Muscle of leg (tissue), 11 donors: ENCODE measurements around the gene BTAF1. TPM values are rescaled to one million over a fixed set of nuclear protein-coding genes. Genes with fewer than 3 reads are reported as not detected.

ENCODE experiments used
- DNase-seq: peaks from one replicate; pipeline ENCODE4 v3.0.0; 2013
- H3K27ac ChIP-seq: one replicate; pipeline ENCODE4 v1.5.1; 2013; ENCODE audit warnings: mild to moderate bottlenecking, low read length, control low read depth
- H3K27me3 ChIP-seq: one replicate; pipeline ENCODE4 v1.6.1; 2013; ENCODE audit warnings: low read length; ENCODE audit not compliant: control insufficient read depth, insufficient read depth
- H3K36me3 ChIP-seq: one replicate; pipeline ENCODE4 v1.6.1; 2013; ENCODE audit warnings: low read length; ENCODE audit not compliant: control insufficient read depth, insufficient read depth
- H3K4me1 ChIP-seq: one replicate; pipeline ENCODE4 v1.6.1; 2013; ENCODE audit warnings: low read length; ENCODE audit not compliant: control insufficient read depth, insufficient read depth
- H3K4me3 ChIP-seq: one replicate; pipeline ENCODE4 v1.5.1; 2013; ENCODE audit warnings: low read length, control low read depth
- H3K9me3 ChIP-seq: replicated peaks from 2 replicates; pipeline ENCODE4 v1.6.1; 2013; ENCODE audit warnings: low read depth, low read length; ENCODE audit not compliant: control insufficient read depth
- WGBS: methylation state at CpG from one replicate; pipeline ENCODE4 v1.1.5; 2013; ENCODE audit warnings: missing lambda C conversion rate; ENCODE audit not compliant: insufficient coverage; 5-methylcytosine and 5-hydroxymethylcytosine counted together
- polyA plus RNA-seq, 8 donors: library from polyadenylated mRNA; unstranded; fragments of 120-200 nt; gene quantifications; one replicate each; pipeline versions ENCODE4 v1.2.1 to v1.2.3, GENCODE V29; 2013; ENCODE audit warnings: inconsistent platforms in 1 of 8, low replicate concordance in 1 of 8; ENCODE audit not compliant: insufficient read length in 8 of 8, insufficient read depth in 1 of 8
- total RNA-seq: library from RNA; stranded (reverse); fragments of 120-200 nt; gene quantifications from one replicate; pipeline ENCODE4 v1.2.4, GENCODE V29; 2013

BTAF1 gene
- total and polyA plus RNA-seq, 9 donors = 16.5 to 29.0 (median 22.6) TPM

DNA sequence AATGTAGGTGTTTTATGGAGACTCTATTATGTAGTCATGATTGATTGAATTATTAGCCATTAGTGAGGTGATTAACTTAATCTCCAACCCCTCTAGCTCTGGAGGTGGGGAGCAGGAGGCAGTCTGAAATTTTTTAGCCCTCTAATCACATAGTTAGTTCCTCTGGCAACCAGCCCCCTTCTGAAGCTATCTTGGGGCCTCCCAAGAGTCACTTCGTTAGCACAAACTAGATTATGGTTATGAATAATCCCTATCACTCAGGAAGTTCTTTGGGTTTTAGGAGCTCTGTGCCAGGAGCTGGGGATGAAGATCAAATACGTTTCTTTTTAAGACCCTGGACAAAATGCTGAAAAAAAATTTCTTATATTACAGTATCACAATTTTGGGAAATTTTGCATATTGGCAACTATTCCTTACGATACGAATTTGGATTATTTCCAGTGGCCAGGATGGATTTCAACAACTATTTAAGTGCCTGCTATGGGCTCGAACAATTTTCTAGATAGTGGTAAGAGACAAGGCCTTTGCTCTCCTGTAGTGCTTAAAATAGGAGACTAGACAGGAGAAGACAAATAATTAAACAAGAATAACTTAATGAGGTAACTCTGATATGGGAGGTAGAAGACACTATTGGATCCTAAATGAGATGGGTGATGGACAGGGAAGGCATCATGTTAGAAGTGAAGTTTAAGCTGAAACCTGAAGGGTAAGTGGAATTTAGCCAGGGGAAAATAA, 52.9 kb downstream of the BTAF1 start:
- Histone ChIP-seq H3K4me3 (no peak overlapping the region), H3K27me3 (no peaks in the 10 kb centered on the region), H3K27ac (no peak overlapping the region), H3K36me3 (peaks cover 4% of the 10 kb centered on the region), H3K9me3 (no peaks in the 10 kb centered on the region), H3K4me1 (no peaks in the 10 kb centered on the region)
- WGBS = 100% methylated on average over 1 of the region's 5 CpGs
- DNase-seq = no peak

GRCh38 chr10:91977491-91977890, 53.9 kb downstream of the BTAF1 start:
- Histone ChIP-seq H3K36me3 (peaks cover 9% of the 10 kb centered on the region), H3K4me3 (no peak overlapping the region), H3K27me3 (no peaks in the 10 kb centered on the region), H3K9me3 (no peaks in the 10 kb centered on the region), H3K27ac (no peak overlapping the region), H3K4me1 (no peaks in the 10 kb centered on the region)
- WGBS = no CpG with 5 or more reads among the region's 2 CpGs
- no peak for DNase-seq

DNA sequence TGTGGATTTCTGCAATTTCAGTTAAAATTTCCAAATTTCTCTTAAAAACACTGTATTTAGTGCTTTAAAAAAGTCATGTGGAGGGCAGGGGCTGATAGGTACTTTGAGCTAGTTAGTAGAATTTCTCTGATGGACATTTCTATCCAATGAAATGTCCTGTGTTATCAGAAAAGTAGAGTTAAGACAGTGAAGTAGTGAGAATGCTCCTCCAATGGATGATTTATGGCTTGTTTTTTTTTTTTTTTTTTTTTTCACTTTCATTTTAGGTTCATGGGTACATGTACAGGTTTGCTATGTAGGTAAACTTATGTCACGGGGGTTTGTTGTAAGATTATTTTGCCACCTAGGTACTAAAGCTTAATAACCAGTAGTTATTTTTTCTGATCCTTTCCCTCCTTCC, 55.0 kb downstream of the BTAF1 start:
- Histone ChIP-seq H3K27ac (no peak overlapping the region), H3K4me3 (no peak overlapping the region), H3K27me3 (no peaks in the 10 kb centered on the region), H3K4me1 (no peaks in the 10 kb centered on the region), H3K36me3 (peaks cover 14% of the 10 kb centered on the region), H3K9me3 (no peaks in the 10 kb centered on the region)
- no peak for DNase-seq
- no CpG with 5 or more reads among the region's 1 CpG for WGBS

DNA sequence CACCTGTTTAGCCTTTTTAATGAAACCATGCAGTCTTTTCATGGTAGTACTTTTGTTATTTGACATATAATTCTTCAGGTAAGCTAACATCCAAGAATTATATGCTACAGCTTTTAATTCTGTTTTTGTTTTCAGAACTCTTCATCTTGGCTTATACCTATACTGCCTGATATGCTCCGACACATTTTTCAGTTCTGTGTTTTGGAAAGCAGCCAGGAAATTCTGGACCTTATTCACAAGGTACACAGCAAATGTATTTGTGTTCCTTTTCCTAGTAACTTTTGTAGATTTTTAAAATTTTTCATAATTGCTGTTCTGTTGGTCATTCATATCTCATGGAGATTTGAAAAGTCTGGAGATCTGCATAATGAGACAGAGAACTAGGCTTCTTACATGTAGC, 56.7 kb downstream of the BTAF1 start:
- no peak overlapping the region for H3K27ac ChIP-seq
- peak; percentile 7 for DNase-seq
- no peak overlapping the region for H3K4me3 ChIP-seq
- no peaks in the 10 kb centered on the region for H3K4me1 ChIP-seq
- no CpG with 5 or more reads among the region's 1 CpG for WGBS
- peaks cover 16% of the 10 kb centered on the region for H3K36me3 ChIP-seq
- H3K9me3 ChIP-seq = no peaks in the 10 kb centered on the region
- no peaks in the 10 kb centered on the region for H3K27me3 ChIP-seq

- Histone ChIP-seq H3K36me3 (peaks cover 19% of the 10 kb centered on the region), H3K9me3 (no peaks in the 10 kb centered on the region), H3K4me1 (no peaks in the 10 kb centered on the region), H3K4me3 (no peak overlapping the region), H3K27me3 (no peaks in the 10 kb centered on the region), H3K27ac (no peak overlapping the region)
- DNase-seq = no peak
Measured at GRCh38 chr10:91983416-91983815, 59.8 kb downstream of the BTAF1 start.

- H3K36me3 ChIP-seq = peaks cover 24% of the 10 kb centered on the region
- no peaks in the 10 kb centered on the region for H3K9me3 ChIP-seq
- H3K27ac ChIP-seq = no peak overlapping the region
- H3K27me3 ChIP-seq = no peaks in the 10 kb centered on the region
- no peaks in the 10 kb centered on the region for H3K4me1 ChIP-seq
- no peak overlapping the region for H3K4me3 ChIP-seq
- DNase-seq = no peak
- 97% methylated on average over 6 of the region's 8 CpGs for WGBS
Measured at GRCh38 chr10:91987397-91988037, 63.9 kb downstream of the BTAF1 start.

DNA sequence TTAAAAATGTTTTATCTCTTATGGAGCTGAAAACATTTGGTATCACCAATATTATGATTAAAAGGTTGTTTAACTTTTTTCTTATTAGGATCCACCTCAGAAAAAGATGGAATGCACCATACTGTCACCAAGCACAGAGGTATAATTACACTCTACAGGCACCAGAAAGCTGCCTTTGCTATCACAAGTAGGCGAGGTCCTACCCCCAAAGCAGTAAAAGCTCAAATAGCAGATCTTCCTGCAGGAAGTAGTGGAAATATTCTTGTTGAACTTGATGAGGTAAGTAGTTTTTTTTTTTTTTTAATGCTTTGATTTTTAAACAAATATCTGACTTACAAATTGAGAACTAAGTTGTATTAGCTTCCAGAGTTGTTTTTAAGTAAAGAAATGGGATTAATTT, 68.5 kb downstream of the BTAF1 start:
- H3K36me3 ChIP-seq = peaks cover 25% of the 10 kb centered on the region
- H3K4me3 ChIP-seq = no peak overlapping the region
- no peaks in the 10 kb centered on the region for H3K9me3 ChIP-seq

DNA sequence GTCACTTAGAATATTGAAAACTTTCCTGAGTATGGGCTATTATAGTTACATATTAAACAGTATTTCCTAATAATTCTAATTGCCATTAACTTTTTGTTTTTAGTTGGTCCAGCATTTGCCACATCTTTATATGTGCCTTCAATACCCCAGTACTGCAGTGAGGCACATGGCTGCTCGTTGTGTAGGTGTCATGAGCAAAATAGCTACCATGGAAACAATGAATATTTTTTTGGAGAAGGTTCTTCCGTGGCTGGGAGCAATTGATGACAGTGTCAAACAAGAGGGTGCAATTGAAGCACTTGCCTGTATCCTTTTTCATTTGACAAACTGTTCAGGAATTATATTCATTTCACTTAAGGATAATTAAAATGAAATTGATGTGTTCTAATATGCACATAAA, 72.7 kb downstream of the BTAF1 start:
- peaks cover 16% of the 10 kb centered on the region for H3K36me3 ChIP-seq
- H3K9me3 ChIP-seq = no peaks in the 10 kb centered on the region

More for the DNA sequence above, 68.5 kb downstream of the BTAF1 start:
- no peak overlapping the region for H3K27ac ChIP-seq
- H3K4me1 ChIP-seq = no peaks in the 10 kb centered on the region
- no peaks in the 10 kb centered on the region for H3K27me3 ChIP-seq
- no CpG with 5 or more reads among the region's 1 CpG for WGBS
- DNase-seq = no peak

DNA sequence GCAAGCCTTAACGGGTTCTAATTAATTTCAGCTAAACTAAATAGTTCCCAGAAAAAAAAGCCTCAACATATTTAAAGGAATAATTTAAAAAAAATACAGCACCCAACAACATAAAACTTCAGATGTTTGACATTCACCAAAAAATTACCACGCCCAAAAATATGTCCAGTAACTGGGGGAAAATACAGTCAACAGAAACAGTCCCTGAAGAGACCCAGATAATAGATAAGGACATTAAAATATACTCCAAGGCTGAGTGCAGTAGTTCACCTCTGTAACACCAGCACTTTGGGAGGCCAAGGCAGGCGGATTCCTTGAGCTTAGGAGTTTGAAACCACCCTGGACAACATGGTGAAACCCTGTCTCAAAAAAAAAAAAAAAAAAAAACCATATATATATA, 78.0 kb downstream of the BTAF1 start:
- Histone ChIP-seq H3K36me3 (peaks cover 13% of the 10 kb centered on the region), H3K27ac (no peak overlapping the region), H3K4me3 (no peak overlapping the region), H3K9me3 (peaks cover 8% of the 10 kb centered on the region), H3K27me3 (no peaks in the 10 kb centered on the region), H3K4me1 (no peaks in the 10 kb centered on the region)
- no CpG with 5 or more reads among the region's 3 CpGs for WGBS
- no peak for DNase-seq

More for the DNA sequence above, 72.7 kb downstream of the BTAF1 start:
- no CpG with 5 or more reads among the region's 2 CpGs for WGBS
- no peak for DNase-seq
- Histone ChIP-seq H3K4me1 (no peaks in the 10 kb centered on the region), H3K4me3 (no peak overlapping the region), H3K27ac (no peak overlapping the region), H3K27me3 (no peaks in the 10 kb centered on the region)

- H3K27ac ChIP-seq = no peak overlapping the region
- H3K4me1 ChIP-seq = no peaks in the 10 kb centered on the region
- DNase-seq = no peak
- H3K27me3 ChIP-seq = no peaks in the 10 kb centered on the region
- H3K4me3 ChIP-seq = no peak overlapping the region
- peaks cover 11% of the 10 kb centered on the region for H3K36me3 ChIP-seq
- H3K9me3 ChIP-seq = peaks cover 8% of the 10 kb centered on the region
- no CpG with 5 or more reads among the region's 2 CpGs for WGBS
Measured at GRCh38 chr10:92001995-92002394, 78.4 kb downstream of the BTAF1 start.
